Epidermal melanocyte (primary cell): ENCODE data around the gene CC2D2B.

Experiments used
- DNase-seq: peaks from one replicate; pipeline ENCODE4 v3.0.0; 2011; ENCODE audit warnings: low spot score; ENCODE audit not compliant: insufficient read length

The CC2D2B gene

DNA sequence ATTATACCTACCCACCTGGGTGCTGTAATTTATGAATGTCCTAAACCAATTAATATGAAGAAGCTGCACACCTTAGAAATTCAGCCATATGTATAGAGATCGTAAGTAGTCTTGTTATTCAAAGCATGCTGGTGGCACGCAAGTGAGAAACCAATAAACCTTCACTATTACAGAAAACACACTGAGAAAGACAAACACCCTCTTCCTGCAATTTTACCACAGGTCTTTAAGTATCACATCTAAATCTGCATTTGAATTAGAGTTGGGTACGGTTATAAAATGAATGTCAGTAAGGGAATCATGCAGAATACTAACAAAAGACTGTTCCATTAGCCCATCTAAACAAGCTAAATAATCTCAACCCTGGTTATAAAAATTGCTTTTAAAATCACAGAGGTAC, 169.4 kb downstream of the CC2D2B start:
- no peak for DNase-seq

DNA sequence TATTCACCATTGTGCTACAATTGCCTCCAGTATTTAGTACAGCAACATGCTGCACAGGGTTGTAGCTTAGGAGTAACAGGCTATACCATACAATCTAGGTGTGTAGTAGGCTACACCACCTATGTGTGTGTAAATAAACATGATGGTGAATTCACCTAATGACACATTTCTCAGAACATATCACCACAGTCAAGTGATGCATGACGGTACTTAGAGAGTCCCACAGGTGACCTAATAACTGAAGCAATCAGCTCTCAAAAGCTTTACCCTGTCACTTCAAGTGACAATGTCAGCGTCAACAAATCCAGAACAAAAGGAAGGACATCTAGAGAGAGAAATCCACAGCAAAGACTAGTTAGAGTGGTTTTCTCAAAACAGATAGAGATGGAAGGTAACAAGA, 174.4 kb downstream of the CC2D2B start:
- no peak for DNase-seq
